ENCODE measurements around the gene MTCL1. TPM values are rescaled to one million over a fixed set of nuclear protein-coding genes. Genes with fewer than 3 reads are reported as not detected.

MTCL1 gene
- total and polyA plus RNA-seq, 3 experiments from 2014 or later = 1.0 to 1.1 TPM; not detected in 1

DNA sequence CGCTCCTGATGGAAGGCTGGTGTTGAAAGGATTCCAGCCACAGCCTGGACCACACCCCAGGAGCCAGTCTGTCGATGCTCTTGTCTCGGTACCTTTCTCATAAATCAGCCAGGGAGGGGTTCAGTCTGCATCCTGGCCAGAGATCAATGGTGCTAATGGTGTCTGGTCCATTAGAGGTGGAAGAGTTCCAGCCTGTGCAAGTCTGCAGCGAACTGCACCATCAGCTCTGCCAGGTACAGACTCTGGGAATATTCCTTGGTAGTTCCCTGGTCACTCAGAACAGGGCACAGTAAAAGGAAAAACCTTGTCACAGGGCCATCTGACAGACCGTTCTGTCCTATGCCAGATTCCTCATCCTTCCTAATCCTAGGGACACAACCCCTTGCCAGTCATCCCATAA is 164.3 kb downstream of the MTCL1 start:
- Histone ChIP-seq H3K9me3 (ENCODE audit: low read length) (no peaks in the 10 kb centered on the region), H3K4me3 (ENCODE audit: low read length) (no peak overlapping the region), H3K27ac (ENCODE audit: low read depth, low read length) (no peak overlapping the region), H3K27me3 (ENCODE audit: insufficient read depth, low read length, poor library complexity, severe bottlenecking) (no peaks in the 10 kb centered on the region), H3K36me3 (ENCODE audit: insufficient read depth, low read length) (no peaks in the 10 kb centered on the region), H3K4me1 (ENCODE audit: insufficient read depth, low read length) (no peaks in the 10 kb centered on the region)
- H3K4me3 Mint-ChIP-seq = no peak overlapping the region
- H3K27me3 Mint-ChIP-seq = peaks cover 6 to 19% of the 10 kb centered on the region in 2 donors
- no peaks in the 10 kb centered on the region for H3K36me3 Mint-ChIP-seq
- no peak overlapping the region for H3K27ac Mint-ChIP-seq
- ChIA-PET CTCF (no interaction called here), POLR2A (no interaction called here)
- no peak for DNase-seq
- no peaks in the 10 kb centered on the region for H3K9me3 Mint-ChIP-seq
- H3K4me1 Mint-ChIP-seq = no peaks in the 10 kb centered on the region

DNA sequence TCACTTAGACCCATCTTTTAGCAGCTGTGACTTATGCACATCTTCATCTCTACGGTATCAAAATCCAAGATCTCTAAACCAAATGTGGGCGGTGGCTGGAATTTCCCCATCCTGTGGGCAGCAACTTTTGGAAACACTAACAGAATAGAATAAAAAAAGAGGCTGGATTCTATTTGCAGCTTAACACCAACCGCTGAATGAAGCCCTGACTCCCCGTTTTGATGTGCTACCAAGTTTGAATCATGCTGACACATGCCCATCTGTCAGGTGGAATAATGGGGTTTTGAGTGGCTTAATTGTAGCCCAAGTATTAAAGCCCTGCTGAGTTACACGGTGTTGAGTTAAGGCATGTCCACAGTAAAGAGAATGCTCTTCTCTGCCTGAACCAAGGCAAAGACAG is 165.2 kb downstream of the MTCL1 start:
- no peak overlapping the region for H3K27ac ChIP-seq (ENCODE audit: low read depth, low read length)
- H3K4me3 Mint-ChIP-seq = no peak overlapping the region
- no peaks in the 10 kb centered on the region for H3K9me3 Mint-ChIP-seq
- no peaks in the 10 kb centered on the region for H3K27me3 ChIP-seq (ENCODE audit: insufficient read depth, low read length, poor library complexity, severe bottlenecking)
- H3K27ac Mint-ChIP-seq = no peak overlapping the region
- ChIA-PET POLR2A (no interaction called here), CTCF (no interaction called here)
- H3K27me3 Mint-ChIP-seq = peaks cover 6 to 19% of the 10 kb centered on the region in 2 donors
- H3K4me3 ChIP-seq (ENCODE audit: low read length) = no peak overlapping the region
- no peaks in the 10 kb centered on the region for H3K4me1 ChIP-seq (ENCODE audit: insufficient read depth, low read length)
- DNase-seq = no peak
- H3K36me3 Mint-ChIP-seq = no peaks in the 10 kb centered on the region
- no peaks in the 10 kb centered on the region for H3K36me3 ChIP-seq (ENCODE audit: insufficient read depth, low read length)
- H3K4me1 Mint-ChIP-seq = no peaks in the 10 kb centered on the region
- no peaks in the 10 kb centered on the region for H3K9me3 ChIP-seq (ENCODE audit: low read length)

DNA sequence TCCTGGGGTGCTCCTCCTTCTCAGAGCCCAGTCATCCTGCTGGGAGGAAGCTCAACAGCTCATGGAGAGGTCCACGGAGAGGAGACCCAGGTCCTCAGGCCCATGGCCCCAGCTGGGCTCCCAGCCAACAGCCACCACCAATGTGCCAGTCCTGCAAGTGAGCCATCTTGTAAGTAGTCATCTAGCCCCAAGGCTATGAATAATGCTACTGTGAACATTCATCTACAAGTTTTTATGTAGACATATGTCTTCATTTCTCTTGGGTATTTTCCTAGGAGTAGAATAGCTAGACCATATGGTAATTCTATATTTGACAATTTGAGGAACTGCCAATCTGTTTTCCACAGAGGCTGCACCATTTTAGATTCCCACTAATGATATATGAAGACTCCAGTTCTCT is 166.1 kb downstream of the MTCL1 start:
- Mint-ChIP-seq H3K27me3 (peaks cover 6 to 24% of the 10 kb centered on the region in 2 donors), H3K4me3 (no peak overlapping the region), H3K27ac (no peak overlapping the region), H3K4me1 (no peaks in the 10 kb centered on the region), H3K36me3 (no peaks in the 10 kb centered on the region), H3K9me3 (no peaks in the 10 kb centered on the region)
- Histone ChIP-seq H3K27ac (ENCODE audit: low read depth, low read length) (no peak overlapping the region), H3K9me3 (ENCODE audit: low read length) (no peaks in the 10 kb centered on the region), H3K27me3 (ENCODE audit: insufficient read depth, low read length, poor library complexity, severe bottlenecking) (no peaks in the 10 kb centered on the region), H3K36me3 (ENCODE audit: insufficient read depth, low read length) (no peaks in the 10 kb centered on the region), H3K4me3 (ENCODE audit: low read length) (no peak overlapping the region), H3K4me1 (ENCODE audit: insufficient read depth, low read length) (no peaks in the 10 kb centered on the region)
- DNase-seq = no peak
- ChIA-PET POLR2A (no interaction called here), CTCF (interaction anchor here (0.7 kb wide), 1 partner anchor 31 kb away, joined by 3 read pairs; no protein-coding TSS in a partner anchor)

DNA sequence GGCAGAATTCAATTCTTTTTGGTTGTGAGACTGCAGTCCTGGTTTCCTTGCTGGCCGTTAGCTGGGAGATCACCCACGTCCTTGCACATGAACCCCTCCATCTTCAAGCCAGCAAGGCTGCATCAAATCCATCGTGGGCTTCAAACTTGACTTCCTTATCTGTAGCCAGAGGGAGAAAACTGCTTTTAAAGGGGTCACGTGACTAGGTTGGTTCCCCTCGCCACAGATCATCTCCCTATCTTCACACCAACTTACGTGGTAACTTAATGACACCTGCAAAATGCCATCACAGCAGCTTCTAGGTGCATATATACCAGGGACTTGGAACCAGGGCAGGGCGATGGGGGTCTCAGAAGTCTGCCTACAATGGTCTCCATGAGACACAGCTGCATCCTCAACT is 169.5 kb downstream of the MTCL1 start:
- Mint-ChIP-seq H3K27ac (no peak overlapping the region), H3K36me3 (no peaks in the 10 kb centered on the region), H3K9me3 (no peaks in the 10 kb centered on the region), H3K27me3 (peaks cover 3 to 25% of the 10 kb centered on the region in 2 donors), H3K4me1 (no peaks in the 10 kb centered on the region), H3K4me3 (no peak overlapping the region)
- no peaks in the 10 kb centered on the region for H3K27me3 ChIP-seq (ENCODE audit: insufficient read depth, low read length, poor library complexity, severe bottlenecking)
- H3K36me3 ChIP-seq (ENCODE audit: insufficient read depth, low read length) = no peaks in the 10 kb centered on the region
- no peak overlapping the region for H3K27ac ChIP-seq (ENCODE audit: low read depth, low read length)
- no peaks in the 10 kb centered on the region for H3K9me3 ChIP-seq (ENCODE audit: low read length)
- ChIA-PET POLR2A (no interaction called here), CTCF (no interaction called here)
- no peak for DNase-seq
- H3K4me3 ChIP-seq (ENCODE audit: low read length) = no peak overlapping the region
- H3K4me1 ChIP-seq (ENCODE audit: insufficient read depth, low read length) = no peaks in the 10 kb centered on the region

DNA sequence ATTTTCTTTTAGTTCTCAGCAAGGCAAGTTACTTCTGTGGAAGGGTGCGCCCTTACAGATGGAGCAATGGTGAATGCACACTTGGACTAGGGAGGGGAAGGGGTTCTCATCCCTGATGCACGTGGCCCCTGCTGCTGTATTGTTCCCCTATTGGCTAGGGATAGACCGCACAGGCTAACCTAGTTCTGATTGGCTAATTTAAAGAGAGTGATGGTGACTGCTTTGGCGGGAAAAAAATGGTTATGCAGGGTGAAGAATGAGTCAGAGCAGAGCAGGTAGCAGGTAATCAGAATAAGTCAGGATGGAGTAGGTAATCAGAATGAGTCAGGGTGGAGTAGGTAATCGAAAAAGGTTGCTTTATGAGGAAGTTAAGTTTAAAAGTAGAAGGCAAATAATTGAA is 171.5 kb downstream of the MTCL1 start:
- DNase-seq = no peak
- H3K4me3 ChIP-seq (ENCODE audit: low read length) = no peak overlapping the region
- ChIA-PET POLR2A (no interaction called here), CTCF (no interaction called here)
- H3K27me3 Mint-ChIP-seq = peaks cover 7 to 22% of the 10 kb centered on the region in 2 donors
- no peaks in the 10 kb centered on the region for H3K36me3 Mint-ChIP-seq
- no peaks in the 10 kb centered on the region for H3K27me3 ChIP-seq (ENCODE audit: insufficient read depth, low read length, poor library complexity, severe bottlenecking)
- H3K27ac Mint-ChIP-seq = no peak overlapping the region
- H3K9me3 ChIP-seq (ENCODE audit: low read length) = no peaks in the 10 kb centered on the region
- H3K4me1 ChIP-seq (ENCODE audit: insufficient read depth, low read length) = no peaks in the 10 kb centered on the region
- no peaks in the 10 kb centered on the region for H3K4me1 Mint-ChIP-seq
- H3K9me3 Mint-ChIP-seq = peaks cover 4 to 10% (median 5%) of the 10 kb centered on the region in 5 donors
- H3K4me3 Mint-ChIP-seq = no peak overlapping the region
- no peaks in the 10 kb centered on the region for H3K36me3 ChIP-seq (ENCODE audit: insufficient read depth, low read length)
- H3K27ac ChIP-seq (ENCODE audit: low read depth, low read length) = no peak overlapping the region

DNA sequence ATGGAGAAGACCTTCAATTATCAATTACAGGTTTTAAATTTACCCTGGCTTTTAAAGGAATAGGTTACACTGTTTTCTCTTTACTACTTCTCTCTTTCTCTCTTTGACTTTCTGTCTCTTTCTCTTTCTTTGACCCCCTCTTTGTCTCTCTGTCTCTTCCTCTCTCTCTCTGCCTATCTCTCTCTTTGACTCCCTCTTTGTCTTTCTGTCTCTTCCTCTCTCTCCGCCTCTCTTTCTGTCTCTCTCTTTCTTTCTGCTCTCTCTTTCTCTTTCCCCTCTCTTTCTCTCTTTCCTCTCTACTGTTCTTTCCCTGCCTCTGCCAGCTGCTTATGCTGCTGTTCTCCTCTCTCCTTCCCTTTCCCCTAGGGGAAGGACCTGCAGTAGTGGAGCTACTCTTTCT is 175.7 kb downstream of the MTCL1 start:
- Mint-ChIP-seq H3K4me1 (no peaks in the 10 kb centered on the region), H3K4me3 (no peak overlapping the region), H3K9me3 (peaks cover 13 to 29% (median 24%) of the 10 kb centered on the region in 5 donors), H3K27me3 (peaks cover 7 to 13% of the 10 kb centered on the region in 2 donors), H3K27ac (no peak overlapping the region), H3K36me3 (peaks cover 0 to 13% (median 0%) of the 10 kb centered on the region in 3 donors)
- no peaks in the 10 kb centered on the region for H3K9me3 ChIP-seq (ENCODE audit: low read length)
- no peaks in the 10 kb centered on the region for H3K36me3 ChIP-seq (ENCODE audit: insufficient read depth, low read length)
- H3K4me3 ChIP-seq (ENCODE audit: low read length) = no peak overlapping the region
- H3K27me3 ChIP-seq (ENCODE audit: insufficient read depth, low read length, poor library complexity, severe bottlenecking) = no peaks in the 10 kb centered on the region
- DNase-seq = no peak
- ChIA-PET POLR2A (no interaction called here), CTCF (no interaction called here)
- H3K27ac ChIP-seq (ENCODE audit: low read depth, low read length) = no peak overlapping the region
- H3K4me1 ChIP-seq (ENCODE audit: insufficient read depth, low read length) = no peaks in the 10 kb centered on the region

Other genes with a start within 250 kb of the MTCL1 start
- gene RAB12, start 96.1 kb upstream of the MTCL1 start, total RNA-seq = 10 to 100 TPM; 15.0 to 15.3 TPM
- 0.24 TPM for gene RAB12, start 96.1 kb upstream of the MTCL1 start, polyA plus RNA-seq